GM19043 (cell line): ENCODE data around the gene LMNTD2.

ENCODE experiments used
- ATAC-seq: cut with Tn5 transposase; IDR thresholded peaks from one replicate; pipeline ENCODE4 v1.9.1; 2021; ENCODE audit warnings: low read depth; ENCODE audit not compliant: unreplicated experiment

Gene LMNTD2

DNA sequence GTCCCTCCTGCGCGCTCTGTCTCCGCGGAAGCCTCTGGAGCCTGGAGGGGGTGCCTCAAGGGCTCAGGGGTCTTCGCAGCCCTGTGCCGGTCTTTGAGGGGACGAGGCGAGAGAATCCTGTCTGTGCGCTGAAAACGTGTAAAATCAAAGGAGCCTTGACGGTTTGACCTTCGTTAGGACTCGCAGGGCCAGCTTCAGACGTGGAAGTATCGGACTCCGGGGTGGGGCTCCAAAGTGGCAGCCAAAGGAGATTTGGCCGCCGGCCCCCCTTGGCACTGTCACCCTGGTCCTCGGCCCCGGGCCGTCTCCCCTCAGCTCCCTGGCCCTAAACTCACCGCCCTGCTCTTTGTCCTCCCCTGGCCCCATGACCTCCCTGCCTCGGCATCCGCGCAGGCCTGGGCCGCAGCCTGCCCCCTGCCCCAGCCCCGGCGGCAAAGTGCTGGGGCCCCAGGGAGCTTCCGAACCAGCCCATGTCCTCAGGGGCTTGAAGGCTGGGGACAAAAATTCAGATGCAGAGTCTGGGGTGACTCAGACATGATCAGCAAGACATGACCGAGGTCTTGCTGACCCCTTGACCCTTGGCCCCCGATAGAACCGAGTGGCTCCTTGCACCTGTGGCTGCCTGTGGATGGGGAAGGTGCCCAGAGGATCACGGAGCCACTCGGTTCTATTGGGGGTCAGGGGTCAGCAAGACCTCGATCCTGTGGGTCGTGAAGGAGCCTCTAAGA is 8.8 kb upstream of the LMNTD2 start:
- ATAC-seq = no peak

DNA sequence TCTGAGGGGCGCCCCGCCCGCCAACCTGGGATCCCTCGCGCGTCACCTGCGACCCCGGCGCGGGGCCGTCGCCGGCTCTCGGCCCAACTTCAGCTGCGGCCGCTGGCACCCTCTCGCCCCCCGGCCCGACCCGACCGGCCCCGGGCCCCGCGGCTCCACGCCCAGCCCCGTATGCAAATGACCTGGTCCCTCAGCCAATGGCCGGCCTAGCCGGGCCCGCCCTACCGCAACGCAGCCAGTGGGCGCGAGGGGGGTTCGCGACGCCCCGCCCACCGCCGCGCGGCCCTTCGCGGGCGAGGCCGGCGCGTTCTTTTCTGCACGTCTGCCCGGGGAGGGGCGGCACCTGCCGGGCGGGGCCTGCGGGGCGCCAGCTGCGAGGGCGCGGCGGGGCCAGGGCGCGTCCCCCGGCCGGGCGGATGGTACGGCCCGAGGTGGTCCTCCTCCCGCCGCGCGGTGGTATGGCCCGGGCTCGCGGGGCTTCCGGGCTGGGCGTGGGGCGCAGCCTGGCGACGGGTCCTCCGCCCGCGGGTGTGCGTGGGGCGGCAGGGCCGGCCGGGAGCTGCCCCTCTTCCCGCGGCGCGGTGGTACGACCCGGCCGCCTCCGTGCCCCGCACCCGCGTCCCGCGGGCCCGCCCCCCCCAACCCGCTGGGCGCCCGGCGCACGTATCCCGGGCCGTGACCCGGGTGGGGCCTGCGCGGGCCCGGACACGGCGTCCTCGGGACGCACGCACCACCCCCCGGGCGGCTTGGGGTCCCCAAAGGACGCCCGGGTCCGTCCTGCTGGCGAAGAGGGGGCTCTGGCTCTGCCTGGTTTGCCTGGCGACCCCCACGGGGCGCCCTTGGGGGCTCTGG is 8.0 kb upstream of the LMNTD2 start:
- ATAC-seq = peak; percentile 78

DNA sequence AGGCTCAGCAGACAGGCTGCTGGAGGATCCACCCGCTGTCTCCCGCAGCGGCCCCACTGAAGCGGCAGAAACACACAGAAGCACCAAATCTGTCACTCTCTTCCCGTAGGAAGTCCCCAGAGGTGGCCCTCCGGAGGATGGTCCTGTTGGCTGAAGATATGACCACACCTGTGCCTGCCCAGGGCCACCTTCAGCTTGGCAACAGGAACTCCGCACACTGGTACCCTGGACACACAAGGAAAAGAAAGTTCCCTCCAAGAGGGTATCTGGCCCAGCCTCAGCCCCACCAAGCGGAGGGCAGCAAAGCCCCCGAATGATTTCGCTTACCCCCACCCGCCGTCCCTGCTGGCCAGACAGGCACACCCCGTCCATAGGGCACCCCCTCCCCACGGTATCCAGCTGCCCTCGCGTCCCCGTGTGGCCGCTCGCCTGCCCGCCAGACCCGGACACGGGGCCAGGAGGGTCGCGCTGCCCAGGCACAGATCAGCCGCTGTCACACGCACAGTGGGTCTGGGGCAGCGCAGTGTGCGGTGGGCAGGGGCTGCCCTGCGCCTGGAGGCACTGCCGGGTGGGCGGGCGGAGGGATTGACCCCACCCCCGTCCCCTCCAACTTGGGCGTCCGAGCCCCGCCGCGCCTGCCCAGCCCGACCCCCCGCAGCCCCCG is 7.2 kb upstream of the LMNTD2 start:
- ATAC-seq = no peak

DNA sequence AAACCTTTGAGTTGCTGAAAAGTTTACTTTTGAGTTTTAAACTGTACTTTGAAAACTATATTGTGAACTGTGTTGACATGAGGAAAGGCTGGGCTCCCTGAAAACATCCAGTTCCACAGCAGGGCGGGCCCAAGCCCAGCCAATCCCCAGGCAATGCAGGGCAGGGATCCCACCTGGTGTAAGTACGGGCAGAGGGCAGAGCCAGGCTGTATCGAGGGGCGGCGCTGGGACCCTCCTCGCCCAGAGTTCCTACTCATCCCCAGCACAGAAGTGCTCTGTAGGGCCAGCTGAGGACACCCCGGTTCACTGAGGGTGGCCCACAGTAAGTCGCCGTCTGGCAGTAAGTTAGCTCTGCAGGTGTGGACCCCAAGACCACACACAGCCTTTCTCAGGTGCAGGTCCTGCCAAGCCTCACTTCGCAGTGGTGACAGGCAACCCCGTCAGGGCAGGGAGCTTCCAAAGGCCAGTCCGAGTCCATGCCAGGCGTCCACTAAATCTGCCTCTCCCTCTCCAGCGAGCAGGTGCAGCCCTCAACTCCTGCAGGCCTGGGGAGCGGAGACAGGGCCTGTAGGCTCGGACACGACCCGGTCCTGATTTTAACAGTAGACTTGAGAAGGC is 6.6 kb upstream of the LMNTD2 start:
- no peak for ATAC-seq

DNA sequence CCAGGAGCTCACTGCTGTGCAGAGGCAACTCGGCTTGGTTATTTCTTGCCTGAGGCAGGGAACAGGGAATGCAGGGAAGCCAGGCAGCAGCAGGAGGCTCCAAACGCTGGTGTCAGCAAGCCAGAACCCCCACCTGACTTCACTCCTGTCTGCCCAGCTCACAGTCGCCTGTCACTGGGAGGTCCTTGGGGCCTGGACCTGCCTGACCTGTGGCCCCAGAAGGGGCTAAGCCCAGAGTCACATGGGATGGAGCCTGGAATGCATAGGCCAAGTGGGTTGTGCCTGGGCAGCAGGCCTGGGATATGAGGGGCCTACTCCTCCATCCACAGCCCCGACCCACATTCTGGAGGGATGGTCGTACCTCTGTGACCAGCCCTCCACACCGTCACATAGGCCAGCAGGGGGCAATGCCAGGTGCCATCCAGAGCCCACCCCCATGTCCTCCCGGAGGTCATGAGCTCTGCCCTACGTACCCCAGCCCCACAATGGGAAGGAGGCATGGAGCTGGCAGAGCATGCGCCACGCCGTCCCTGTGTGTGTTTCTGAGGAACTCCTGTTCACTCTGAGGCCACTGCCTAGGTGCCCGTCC is 5.5 kb upstream of the LMNTD2 start:
- no peak for ATAC-seq

DNA sequence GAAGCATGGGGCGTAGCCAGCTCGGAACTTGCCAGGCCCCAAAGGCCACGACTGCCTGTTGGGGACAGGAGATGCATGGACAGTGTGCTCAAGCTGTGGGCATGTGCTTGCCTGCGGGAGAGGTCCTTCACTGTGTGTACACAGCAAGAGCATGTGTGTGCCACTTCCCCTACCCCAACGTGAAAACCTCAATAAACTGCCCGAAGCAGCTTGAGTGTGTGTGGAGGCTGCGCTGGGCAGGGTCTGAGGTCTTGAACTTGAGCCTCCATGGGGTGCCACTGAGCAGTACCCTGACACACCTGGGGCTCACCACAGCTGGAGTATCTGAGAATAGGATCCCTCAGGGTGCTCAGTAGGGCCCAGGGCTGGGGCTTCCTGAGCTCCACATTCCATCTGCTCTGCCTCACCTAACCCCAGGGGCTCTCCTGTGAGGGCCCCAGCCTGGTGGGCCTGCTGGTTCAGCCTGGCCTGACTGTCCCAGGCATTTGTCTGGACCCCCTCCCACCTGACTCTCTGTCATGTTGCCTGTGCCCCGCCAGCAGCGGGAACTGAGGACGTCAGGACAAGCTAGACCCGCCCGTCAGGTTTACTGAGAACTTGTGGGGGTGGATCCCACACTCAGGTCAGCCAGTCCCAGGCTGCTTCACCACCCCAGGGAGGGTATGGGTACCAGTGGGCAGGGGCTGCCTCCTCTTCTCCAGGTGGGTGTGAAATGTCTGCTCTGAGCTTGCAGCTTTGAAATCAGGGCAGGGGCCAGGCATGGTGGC is 3.5 kb upstream of the LMNTD2 start:
- no peak for ATAC-seq

DNA sequence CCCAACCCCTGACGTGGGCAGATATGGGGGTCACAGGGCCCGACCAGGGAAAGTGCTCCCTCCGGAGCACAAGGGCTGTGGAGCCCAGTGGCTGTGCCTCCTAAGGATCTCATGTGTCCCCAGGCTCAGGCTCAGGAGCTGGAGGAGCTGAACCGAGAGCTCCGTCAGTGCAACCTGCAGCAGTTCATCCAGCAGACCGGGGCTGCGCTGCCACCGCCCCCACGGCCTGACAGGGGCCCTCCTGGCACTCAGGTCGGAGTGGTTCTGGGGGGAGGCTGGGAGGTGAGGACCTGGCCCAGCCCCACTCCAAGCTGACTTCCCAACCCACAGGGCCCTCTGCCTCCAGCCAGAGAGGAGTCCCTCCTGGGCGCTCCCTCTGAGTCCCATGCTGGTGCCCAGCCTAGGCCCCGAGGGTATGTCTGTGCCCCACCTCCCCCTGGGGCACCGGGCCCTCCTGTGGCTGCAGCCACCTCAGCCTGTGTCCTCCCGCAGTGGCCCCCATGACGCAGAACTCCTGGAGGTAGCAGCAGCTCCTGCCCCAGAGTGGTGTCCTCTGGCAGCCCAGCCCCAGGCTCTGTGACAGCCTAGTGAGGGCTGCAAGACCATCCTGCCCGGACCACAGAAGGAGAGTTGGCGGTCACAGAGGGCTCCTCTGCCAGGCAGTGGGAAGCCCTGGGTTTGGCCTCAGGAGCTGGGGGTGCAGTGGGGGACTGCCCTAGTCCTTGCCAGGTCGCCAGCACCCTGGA is 2.7 kb upstream of the LMNTD2 start:
- ATAC-seq = no peak

DNA sequence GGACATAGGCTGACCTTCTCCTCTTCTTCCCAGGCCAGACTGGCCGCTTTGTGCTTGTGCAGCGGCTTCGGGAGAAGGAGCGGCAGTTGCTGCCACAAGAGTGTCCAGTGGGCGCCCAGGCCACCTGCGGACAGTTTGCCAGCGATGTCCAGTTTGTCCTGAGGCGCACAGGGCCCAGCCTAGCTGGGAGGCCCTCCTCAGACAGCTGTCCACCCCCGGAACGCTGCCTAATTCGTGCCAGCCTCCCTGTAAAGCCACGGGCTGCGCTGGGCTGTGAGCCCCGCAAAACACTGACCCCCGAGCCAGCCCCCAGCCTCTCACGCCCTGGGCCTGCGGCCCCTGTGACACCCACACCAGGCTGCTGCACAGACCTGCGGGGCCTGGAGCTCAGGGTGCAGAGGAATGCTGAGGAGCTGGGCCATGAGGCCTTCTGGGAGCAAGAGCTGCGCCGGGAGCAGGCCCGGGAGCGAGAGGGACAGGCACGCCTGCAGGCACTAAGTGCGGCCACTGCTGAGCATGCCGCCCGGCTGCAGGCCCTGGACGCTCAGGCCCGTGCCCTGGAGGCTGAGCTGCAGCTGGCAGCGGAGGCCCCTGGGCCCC is 1.6 kb upstream of the LMNTD2 start:
- no peak for ATAC-seq

DNA sequence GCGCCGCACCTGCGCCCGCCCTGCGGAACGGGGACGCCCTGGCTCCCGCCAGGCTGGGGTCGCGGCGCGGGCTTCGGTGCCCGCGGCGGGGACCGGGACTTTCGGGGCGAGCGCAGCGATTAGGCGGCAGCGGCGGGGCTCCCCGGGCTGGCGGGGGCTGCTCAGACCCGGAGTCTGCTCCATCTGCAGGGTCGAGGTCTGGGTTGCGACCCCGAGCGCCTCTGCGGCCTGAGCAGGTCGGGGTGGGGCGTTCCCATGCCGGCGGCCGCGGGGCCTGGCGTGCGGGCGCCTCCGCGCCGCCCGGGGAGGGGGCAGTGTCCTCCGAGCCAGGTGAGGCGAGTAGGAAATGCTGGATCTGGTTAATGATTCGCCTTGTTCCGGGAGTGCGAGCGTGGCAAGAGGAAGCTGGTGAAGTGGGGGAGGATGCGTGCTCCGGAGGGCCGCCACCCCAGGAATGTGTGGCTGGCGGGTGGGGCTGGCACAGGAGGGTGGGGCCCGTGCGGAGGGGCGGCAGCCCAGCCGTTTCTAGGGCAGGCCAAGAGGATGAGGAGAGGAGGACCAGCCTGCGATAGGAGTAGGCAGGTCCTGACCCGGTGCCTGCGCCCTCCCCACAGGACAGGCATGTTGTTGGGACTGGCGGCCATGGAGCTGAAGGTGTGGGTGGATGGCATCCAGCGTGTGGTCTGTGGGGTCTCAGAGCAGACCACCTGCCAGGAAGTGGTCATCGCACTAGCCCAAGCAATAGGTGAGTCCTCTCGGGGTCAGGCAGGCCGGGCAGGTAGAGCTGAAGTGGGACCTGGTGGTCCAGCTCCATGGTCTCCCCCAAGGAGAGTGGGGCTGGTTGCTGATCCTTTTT is 838 bp upstream of the LMNTD2 start:
- ATAC-seq = peak; percentile 14

DNA sequence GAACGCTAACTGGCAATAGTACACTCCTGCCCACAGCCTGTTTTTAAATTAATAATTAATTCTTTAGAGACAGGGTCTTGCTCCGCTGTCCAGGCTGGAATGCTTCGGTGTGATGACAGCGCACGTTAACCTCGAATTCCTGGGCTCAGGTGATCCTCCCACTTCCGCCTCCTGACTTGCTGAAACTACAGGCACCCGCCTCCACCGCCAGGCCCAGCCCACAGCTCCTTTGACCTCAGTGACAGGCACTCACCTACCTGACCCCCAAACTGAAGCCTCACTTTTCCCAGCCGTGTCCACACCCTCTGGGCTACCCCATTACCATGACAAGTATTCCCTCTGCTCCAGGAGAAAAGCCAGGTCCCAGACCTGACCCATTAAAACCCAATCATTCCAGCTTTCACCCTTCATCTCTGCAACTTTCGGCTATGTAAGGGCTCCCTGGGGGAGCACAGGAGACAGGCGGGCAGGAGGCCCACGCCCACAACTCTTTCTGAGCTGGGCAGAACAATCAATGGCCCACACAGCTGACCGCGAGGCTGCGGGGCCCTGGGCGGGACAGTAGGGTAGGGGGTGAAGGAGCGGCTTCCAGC is 730 bp downstream of the LMNTD2 start:
- no peak for ATAC-seq

DNA sequence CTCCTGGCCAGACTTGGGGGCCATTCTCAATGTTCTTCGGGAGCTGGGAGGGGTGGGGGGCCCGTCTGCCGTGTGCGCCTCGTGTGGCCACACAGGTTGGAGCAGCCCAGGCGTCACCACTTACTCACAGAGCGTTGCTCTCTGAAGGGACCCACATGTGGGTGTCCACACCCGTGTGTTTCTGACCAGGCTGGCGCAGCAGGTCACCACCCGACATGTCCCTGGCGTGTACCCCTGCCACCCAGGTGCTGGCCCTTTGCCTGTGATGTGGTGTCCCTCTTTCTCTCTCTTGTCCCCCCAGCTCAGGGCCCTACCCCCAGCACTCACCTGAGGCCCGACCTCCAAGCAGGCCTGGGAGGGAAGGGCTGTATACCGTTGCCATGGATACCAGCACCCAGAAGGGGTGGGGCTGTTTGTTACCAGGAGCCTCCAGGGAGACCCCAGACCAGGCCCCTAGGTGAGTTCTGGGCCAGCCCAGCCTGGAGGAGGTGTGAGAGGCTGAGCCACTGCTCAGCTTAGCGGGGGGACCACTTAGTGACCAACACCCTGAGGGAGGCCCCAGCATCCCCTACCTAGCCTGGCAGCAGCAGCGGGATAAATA is 1.4 kb downstream of the LMNTD2 start:
- no peak for ATAC-seq

DNA sequence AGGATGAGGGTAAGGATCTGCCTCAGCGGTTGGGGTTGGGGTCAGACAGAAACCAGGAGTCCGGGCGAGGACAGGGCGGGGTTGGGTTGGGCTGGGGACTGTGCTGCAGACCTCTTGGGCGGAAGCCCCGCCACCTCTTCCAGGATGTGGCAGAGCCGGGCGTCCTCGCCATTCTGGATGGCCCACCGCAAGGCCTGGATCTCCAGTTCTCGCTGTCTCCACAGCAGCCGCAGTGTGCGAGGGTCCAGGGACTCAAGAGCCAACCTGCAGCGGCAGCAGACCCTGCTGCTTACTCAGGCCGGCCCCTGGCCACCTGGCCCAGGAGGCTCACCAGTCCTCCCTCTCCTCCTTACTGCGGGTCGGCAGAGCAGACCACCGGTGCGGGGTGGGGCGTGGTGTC is 2.0 kb downstream of the LMNTD2 start:
- no peak for ATAC-seq

DNA sequence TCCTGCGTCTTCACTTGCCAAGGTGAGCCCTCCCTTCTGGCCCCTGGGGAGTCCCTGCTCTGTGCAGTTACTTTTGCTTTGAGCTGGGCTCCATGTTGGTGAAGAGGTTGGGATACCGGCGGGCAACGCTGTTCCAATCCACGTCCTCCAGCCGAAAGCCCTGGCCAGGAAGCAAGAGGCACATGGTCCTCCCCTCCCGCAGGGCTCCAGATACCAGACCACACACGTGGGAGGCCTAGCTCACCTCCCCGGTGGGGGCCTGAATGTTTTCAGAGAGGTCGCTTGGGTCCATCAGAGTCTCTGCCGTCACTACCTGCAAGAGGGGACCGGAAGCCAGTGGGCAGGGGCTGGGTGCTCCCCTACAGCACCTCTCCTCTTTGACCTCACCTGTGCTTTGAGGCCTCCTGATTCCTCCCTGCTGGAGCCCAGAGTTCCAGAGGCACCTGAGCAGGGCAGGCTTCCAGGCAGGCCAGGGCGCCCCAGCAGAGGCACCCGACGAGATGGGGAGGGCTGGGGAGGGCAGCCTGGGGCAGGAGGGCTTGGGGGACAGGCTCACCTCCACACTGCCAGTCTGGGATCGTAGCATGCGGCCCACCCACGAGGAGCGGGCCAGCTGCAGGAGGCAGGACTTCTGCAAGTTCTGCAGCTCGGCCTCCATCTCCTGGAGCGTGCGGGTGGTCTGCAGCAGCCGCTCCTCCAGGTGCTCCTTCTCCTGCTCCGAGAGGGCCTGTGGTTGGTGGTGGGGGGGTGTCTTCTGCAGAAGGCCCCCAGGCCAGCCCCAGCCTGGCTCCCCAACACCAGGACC is 3.0 kb downstream of the LMNTD2 start:
- no peak for ATAC-seq

DNA sequence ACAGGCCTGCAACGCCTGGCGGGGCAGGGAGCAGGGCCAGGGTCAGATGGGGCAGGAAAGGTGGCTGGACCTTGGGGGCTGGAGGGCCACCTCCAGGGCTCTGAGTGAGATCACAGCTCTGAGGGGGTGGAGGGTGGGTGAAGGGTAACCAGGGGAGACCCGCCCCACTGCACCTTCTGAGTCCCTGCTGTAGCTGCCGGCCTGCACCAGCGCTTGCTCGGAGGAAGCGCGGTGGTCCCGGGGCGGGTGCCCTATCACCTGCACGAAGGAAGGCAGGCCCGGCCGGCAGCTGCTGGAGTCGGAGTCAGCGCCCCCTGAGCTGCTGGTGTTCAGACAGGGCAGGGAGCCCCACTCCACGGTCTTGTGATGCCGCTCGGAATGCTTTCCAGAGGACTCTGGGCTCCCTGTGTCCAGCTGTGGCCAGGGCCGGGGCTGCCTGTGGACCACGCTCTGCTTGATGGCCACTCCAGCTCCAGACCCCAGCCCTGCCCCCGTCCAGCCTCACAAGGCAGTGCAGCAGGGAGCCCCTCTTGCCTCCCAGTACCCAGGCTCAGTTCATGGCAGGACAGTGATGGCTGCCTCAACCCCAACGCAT is 3.8 kb downstream of the LMNTD2 start:
- ATAC-seq = no peak

DNA sequence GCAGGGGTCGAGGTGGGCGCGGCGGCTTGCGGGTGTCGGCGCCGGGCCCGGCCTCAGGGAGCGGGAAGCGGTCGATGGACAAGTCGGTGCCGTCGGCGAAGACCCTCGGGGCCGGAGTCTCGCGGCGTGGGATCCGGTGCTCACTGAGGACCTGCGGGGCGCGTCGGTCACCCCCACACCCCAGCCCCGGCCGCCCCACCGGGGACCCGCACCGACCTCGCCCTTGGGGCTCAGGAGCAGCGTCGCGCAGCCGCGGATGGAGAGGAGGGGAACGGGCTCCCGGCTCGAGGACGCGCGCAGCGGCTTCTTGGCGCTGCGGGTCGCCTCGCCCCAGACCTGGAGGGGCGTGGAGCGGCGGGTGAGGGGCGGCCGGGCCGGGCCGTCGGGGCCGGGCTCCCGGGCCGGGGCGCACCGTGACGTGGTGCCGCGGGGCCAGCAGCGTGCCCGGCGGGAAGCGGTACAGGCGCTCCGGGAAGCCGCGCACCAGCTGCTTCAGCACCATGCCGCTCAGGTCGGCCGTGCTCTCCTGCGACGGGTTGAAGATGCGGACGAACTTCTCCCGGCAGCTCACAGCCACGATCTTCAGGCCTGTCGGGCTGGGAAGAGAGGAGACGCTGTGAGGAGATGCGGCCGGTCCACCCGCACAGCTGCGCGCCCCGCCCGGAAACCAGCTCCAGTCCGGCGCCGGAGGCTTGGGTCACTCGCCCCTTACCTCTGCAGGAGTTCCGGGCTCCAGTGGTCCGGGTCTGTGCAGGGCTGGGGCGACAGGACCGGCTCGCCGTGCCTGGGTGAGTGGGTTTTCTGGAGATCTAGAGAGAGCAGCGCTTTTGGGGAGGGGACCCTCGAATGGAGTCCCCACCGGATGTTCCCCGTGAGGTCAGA is 4.5 kb downstream of the LMNTD2 start:
- no peak for ATAC-seq
